Endothelial cell of umbilical vein (primary cell): ENCODE data around the gene ZNF528.

ENCODE experiments used
- EZH2 ChIP-seq: IDR thresholded peaks from 2 replicates; pipeline ENCODE4 v1.6.1; 2012; ENCODE audit warnings: borderline replicate concordance, low read depth, mild to moderate bottlenecking, moderate library complexity, low read length, inconsistent platforms; ENCODE audit not compliant: severe bottlenecking
- FOS ChIP-seq: IDR thresholded peaks from 2 replicates; pipeline ENCODE4 v1.6.1; 2011; ENCODE audit warnings: mild to moderate bottlenecking, low read length, moderate library complexity, borderline replicate concordance; ENCODE audit not compliant: insufficient read depth
- GATA2 ChIP-seq: IDR thresholded peaks from 2 replicates; pipeline ENCODE4 v1.7.0; 2011; ENCODE audit warnings: low read depth, mild to moderate bottlenecking, moderate library complexity, mixed read lengths, low read length; ENCODE audit not compliant: insufficient read length, insufficient read depth
- MAX ChIP-seq: IDR thresholded peaks from 2 replicates; pipeline ENCODE4 v1.6.1; 2011; ENCODE audit not compliant: insufficient read depth, insufficient read length
- MYC ChIP-seq: IDR thresholded peaks from one replicate; pipeline ENCODE4 v1.6.1; 2011; ENCODE audit warnings: mild to moderate bottlenecking, low read depth, low read length
- POLR2A ChIP-seq: IDR thresholded peaks from 2 replicates; pipeline ENCODE4 v1.6.1; 2012; ENCODE audit warnings: low read depth, mild to moderate bottlenecking, control low read depth, low read length
- POLR2AphosphoS5 ChIP-seq: IDR thresholded peaks from 2 replicates; pipeline ENCODE4 v1.6.1; 2012; ENCODE audit warnings: low read depth, mild to moderate bottlenecking, control low read depth, low read length, moderate library complexity; ENCODE audit not compliant: insufficient read depth
- TF ChIP-seq, protein P1 (sequence below), 2 donors: IDR thresholded peaks; 1 replicate in 1 of 2; 2 replicates in 1 of 2; pipeline ENCODE4 v1.5.1; 2011; ENCODE audit warnings: low read length in 2 of 2, mild to moderate bottlenecking in 2 of 2, moderate library complexity in 2 of 2, control low read depth in 1 of 2, inconsistent platforms in 1 of 2, low read depth in 1 of 2; ENCODE audit not compliant: insufficient read depth in 1 of 2; ENCODE audit errors: extremely low read depth in 1 of 2

DNA sequence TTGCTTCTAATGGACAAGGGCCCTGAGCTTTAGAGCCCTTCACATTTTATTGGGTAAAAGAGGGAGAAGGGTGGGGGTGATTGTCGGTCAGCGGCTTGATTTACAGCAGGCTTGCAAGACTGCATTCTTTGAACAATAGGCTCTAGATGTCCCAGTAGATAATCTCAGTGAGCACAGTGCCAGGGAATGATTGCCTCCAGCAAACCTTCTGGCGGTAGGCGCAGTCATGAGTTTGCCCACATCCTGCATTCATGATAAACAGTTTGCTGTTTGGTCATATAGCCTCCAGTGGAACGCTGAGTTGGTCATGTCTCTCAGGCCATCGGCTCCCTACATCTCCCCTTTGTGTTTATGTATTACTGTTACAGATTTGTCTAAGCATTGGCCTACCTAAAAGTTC lies 12.6 kb downstream of the ZNF528 start:
- TF ChIP-seq POLR2A: no peak
- TF ChIP-seq, protein P1, sequence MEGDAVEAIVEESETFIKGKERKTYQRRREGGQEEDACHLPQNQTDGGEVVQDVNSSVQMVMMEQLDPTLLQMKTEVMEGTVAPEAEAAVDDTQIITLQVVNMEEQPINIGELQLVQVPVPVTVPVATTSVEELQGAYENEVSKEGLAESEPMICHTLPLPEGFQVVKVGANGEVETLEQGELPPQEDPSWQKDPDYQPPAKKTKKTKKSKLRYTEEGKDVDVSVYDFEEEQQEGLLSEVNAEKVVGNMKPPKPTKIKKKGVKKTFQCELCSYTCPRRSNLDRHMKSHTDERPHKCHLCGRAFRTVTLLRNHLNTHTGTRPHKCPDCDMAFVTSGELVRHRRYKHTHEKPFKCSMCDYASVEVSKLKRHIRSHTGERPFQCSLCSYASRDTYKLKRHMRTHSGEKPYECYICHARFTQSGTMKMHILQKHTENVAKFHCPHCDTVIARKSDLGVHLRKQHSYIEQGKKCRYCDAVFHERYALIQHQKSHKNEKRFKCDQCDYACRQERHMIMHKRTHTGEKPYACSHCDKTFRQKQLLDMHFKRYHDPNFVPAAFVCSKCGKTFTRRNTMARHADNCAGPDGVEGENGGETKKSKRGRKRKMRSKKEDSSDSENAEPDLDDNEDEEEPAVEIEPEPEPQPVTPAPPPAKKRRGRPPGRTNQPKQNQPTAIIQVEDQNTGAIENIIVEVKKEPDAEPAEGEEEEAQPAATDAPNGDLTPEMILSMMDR (IDR thresholded peaks at IDR 0.05; ENCODE audit: extremely low read depth in 1 of 2, insufficient read depth in 1 of 2, low read depth in 1 of 2, low read length in 2 of 2): no peak
- TF ChIP-seq POLR2AphosphoS5: no peak
- no peak for TF ChIP-seq EZH2
- TF ChIP-seq FOS: no peak
- TF ChIP-seq MAX: no peak
- no peak for TF ChIP-seq GATA2
- TF ChIP-seq MYC: no peak
